ENCODE measurements around the gene KDM8. TPM values are rescaled to one million over a fixed set of nuclear protein-coding genes. Genes with fewer than 3 reads are reported as not detected.

KDM8 gene
- total and polyA plus RNA-seq, 9 of the 15 experiments (the other 6 are each of a cell fraction or from before 2014, with no cell fraction given), result 0.61 to 9.1 (median 5.4) TPM

GRCh38 chr16:27177031-27177774 lies 26.1 kb upstream of the KDM8 start:
- ATAC-seq (no peak), DNase-seq (ENCODE audit: extremely low read depth in 1 of 4, low spot score in 3 of 4) (no peak), FAIRE-seq (no peak)
- BruUV-seq (replicated peaks), result no TSS peak
- no peak overlapping the region for H3K4me2 ChIP-seq (ENCODE audit: insufficient read depth, low read length)
- H3K36me3 ChIP-seq (ENCODE audit: control insufficient read depth, insufficient read depth, low read length), result no peaks in the 10 kb centered on the region
- H4K20me1 ChIP-seq (replicated peaks; ENCODE audit: control insufficient read depth, insufficient read depth, low read length), result no peaks in the 10 kb centered on the region
- in situ Hi-C loops (cut with MboI) (loop anchor here (5.0 to 10.0 kb wide), 2 partner anchors 190 to 278 kb away; no protein-coding TSS in a partner anchor), intact Hi-C loops (cut with micrococcal nuclease) (loop anchor here (5.0 to 10.0 kb wide), 2 partner anchors 108 to 280 kb away; no protein-coding TSS in a partner anchor)
- no peaks in the 10 kb centered on the region for H3K9me3 ChIP-seq (replicated peaks; ENCODE audit: control insufficient read depth, insufficient read depth, low read depth, low read length)
- no peak overlapping the region for H2AFZ ChIP-seq (ENCODE audit: low read depth, low read length)
- H3K79me2 ChIP-seq (ENCODE audit: control insufficient read depth, insufficient read depth, low read length), result no peaks in the 10 kb centered on the region
- no peak overlapping the region for H3K4me3 ChIP-seq
- WGBS (ENCODE audit: insufficient coverage, low coverage, missing lambda C conversion rate), result 12% methylated on average over 13 of the region's 13 CpGs
- no peak overlapping the region for H3K9ac ChIP-seq (ENCODE audit: insufficient read depth in 1 of 2, low read depth in 2 of 2, low read length in 2 of 2)
- H3K9me1 ChIP-seq (ENCODE audit: control insufficient read depth, insufficient read depth, low read length), result no peaks in the 10 kb centered on the region
- TF ChIP-seq FOXP1 (CRISPR knock-in tag; IDR thresholded peaks at IDR 0.05) (no peak), ATF3 (IDR thresholded peaks at IDR 0.05) (peak; percentile 53), ATF3 (CRISPR knock-in tag; conservative IDR thresholded peaks at IDR 0.05) (no peak), MAFK (IDR thresholded peaks at IDR 0.05; ENCODE audit: low read length) (no peak), CBFA2T3 (IDR thresholded peaks at IDR 0.05) (peak; percentile 41), ZBTB8A (IDR thresholded peaks at IDR 0.05; ENCODE audit: partially characterized antibody) (no peak), FOXJ3 (CRISPR knock-in tag; IDR thresholded peaks at IDR 0.05) (no peak)
- H3K4me1 ChIP-seq (replicated peaks in 1 of 2; ENCODE audit: control insufficient read depth in 2 of 2, insufficient read depth in 2 of 2, low read length in 2 of 2), result no peaks in the 10 kb centered on the region; a peak in 1 of 5 replicates
- POLR2A ChIA-PET, result no interaction called here
- CTCF ChIA-PET (ENCODE audit: low intra/inter-chr PET ratio), result no interaction called here
- H3K27ac ChIP-seq (ENCODE audit: extremely low read depth, low read depth, low read length), result no peak overlapping the region
- H3K27me3 ChIP-seq (ENCODE audit: control insufficient read depth in 2 of 2, insufficient read depth in 2 of 2, low read length in 2 of 2), result peaks cover 0 to 7% of the 10 kb centered on the region in 2 experiments; a peak in 1 of 5 replicates

Measured in K562 (cell line).